ENCODE data around the gene ZEB1. TPM values are rescaled to one million over a fixed set of nuclear protein-coding genes. Genes with fewer than 3 reads are reported as not detected.

Gene ZEB1
- polyA plus RNA-seq, 1 experiment: 154 TPM

GRCh38 chr10:31320550-31321211, 1.7 kb downstream of the ZEB1 start:
- TF ChIP-seq, protein P1, sequence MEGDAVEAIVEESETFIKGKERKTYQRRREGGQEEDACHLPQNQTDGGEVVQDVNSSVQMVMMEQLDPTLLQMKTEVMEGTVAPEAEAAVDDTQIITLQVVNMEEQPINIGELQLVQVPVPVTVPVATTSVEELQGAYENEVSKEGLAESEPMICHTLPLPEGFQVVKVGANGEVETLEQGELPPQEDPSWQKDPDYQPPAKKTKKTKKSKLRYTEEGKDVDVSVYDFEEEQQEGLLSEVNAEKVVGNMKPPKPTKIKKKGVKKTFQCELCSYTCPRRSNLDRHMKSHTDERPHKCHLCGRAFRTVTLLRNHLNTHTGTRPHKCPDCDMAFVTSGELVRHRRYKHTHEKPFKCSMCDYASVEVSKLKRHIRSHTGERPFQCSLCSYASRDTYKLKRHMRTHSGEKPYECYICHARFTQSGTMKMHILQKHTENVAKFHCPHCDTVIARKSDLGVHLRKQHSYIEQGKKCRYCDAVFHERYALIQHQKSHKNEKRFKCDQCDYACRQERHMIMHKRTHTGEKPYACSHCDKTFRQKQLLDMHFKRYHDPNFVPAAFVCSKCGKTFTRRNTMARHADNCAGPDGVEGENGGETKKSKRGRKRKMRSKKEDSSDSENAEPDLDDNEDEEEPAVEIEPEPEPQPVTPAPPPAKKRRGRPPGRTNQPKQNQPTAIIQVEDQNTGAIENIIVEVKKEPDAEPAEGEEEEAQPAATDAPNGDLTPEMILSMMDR (IDR thresholded peaks at IDR 0.05; ENCODE audit: low read depth, low read length): no peak
- CTCF ChIA-PET: interaction anchor here (0.6 to 0.7 kb wide), 2 partner anchors 141 to 289 kb away, joined by 3 to 5 read pairs; no protein-coding TSS in a partner anchor
- peak overlapping the region; percentile 89 for H3K27ac ChIP-seq (ENCODE audit: low read depth, low read length)
- POLR2A ChIA-PET: interaction anchor here (0.6 to 1.3 kb wide), 5 partner anchors 59 to 653 kb away, joined by 3 to 9 read pairs (median 3); partner anchors contain the start of gene ZNF438
- no peaks in the 10 kb centered on the region; the same call in 1 of the 2 replicates for H3K9me3 ChIP-seq (ENCODE audit: control insufficient read depth, insufficient read depth, low read length)
- H3K27me3 ChIP-seq (ENCODE audit: control insufficient read depth, insufficient read depth, low read length): no peaks in the 10 kb centered on the region
- no peak for DNase-seq (ENCODE audit: low read depth, low spot score)
- peak overlapping the region; percentile 88 for H3K4me3 ChIP-seq (ENCODE audit: low read depth, low read length)

DNA sequence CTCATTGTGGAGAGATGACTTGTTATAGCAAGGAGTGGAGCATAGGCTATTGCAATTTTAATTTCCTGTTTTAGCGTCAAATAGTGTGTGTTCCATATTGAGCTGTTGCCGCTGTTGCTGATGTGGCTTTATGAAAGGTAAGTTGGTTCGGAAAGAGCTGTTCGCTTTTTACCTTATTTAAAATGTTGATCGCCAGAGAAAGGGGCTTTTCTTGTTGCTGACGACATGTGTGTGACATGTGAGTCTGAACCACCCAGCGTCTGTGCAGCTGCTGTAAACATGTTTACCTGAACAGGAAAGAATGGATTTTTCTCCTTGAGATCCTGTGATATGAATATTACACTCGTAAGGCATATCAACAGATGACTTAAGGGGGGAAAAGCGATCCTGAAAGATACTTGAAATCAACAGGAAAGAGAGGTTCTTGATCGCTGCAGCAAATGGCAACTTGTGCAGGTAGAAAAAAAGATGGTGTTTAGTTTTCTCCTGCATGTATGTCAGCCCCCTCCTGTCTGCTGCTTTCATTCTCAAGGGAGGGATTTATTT, 2.5 kb downstream of the ZEB1 start:
- DNase-seq (ENCODE audit: low read depth, low spot score): no peak
- Histone ChIP-seq H3K27me3 (ENCODE audit: control insufficient read depth, insufficient read depth, low read length) (no peaks in the 10 kb centered on the region), H3K27ac (ENCODE audit: low read depth, low read length) (peak overlapping the region; percentile 49), H3K4me3 (ENCODE audit: low read depth, low read length) (peak overlapping the region; percentile 88), H3K9me3 (ENCODE audit: control insufficient read depth, insufficient read depth, low read length) (no peaks in the 10 kb centered on the region; the same call in 1 of the 2 replicates)
- CTCF ChIA-PET: interaction anchor here (0.6 to 0.7 kb wide), 2 partner anchors 140 to 289 kb away, joined by 3 to 5 read pairs; no protein-coding TSS in a partner anchor
- TF ChIP-seq, protein P1 (IDR thresholded peaks at IDR 0.05; ENCODE audit: low read depth, low read length): no peak
- POLR2A ChIA-PET: interaction anchor here (0.6 to 0.9 kb wide), 4 partner anchors 187 to 652 kb away, joined by 3 to 9 read pairs (median 3); partner anchors contain the start of gene ZNF438

DNA sequence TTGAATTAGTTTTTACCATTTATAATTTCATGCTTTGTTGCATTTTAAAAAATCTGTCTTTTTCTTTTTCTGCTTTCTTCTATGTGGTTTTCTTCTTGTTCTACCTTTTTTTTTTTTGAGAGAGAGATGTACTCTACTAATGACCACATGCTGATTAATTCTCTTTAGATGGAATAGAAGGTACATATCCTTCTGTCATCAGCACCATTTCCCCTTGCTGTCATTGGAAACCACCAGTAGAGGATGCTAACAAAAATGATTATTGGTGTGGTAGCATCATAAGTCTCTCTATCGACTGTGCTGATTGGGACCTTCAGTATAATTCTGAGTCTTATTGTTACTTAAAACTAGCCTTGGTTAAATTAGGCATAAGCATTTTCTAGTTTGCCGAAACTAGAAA, 3.6 kb downstream of the ZEB1 start:
- POLR2A ChIA-PET: no interaction called here
- H3K27me3 ChIP-seq (ENCODE audit: control insufficient read depth, insufficient read depth, low read length): no peaks in the 10 kb centered on the region
- H3K27ac ChIP-seq (ENCODE audit: low read depth, low read length): no peak overlapping the region
- TF ChIP-seq, protein P1 (IDR thresholded peaks at IDR 0.05; ENCODE audit: low read depth, low read length): peak; percentile 48
- no peak for DNase-seq (ENCODE audit: low read depth, low spot score)
- H3K9me3 ChIP-seq (ENCODE audit: control insufficient read depth, insufficient read depth, low read length): no peaks in the 10 kb centered on the region; the same call in 1 of the 2 replicates
- peak overlapping the region; percentile 88 for H3K4me3 ChIP-seq (ENCODE audit: low read depth, low read length)
- CTCF ChIA-PET: no interaction called here

GRCh38 chr10:31340343-31340742, 21.3 kb downstream of the ZEB1 start:
- DNase-seq (ENCODE audit: low read depth, low spot score): no peak
- H3K9me3 ChIP-seq (ENCODE audit: control insufficient read depth, insufficient read depth, low read length): no peaks in the 10 kb centered on the region
- CTCF ChIA-PET: no interaction called here
- H3K27me3 ChIP-seq (ENCODE audit: control insufficient read depth, insufficient read depth, low read length): no peaks in the 10 kb centered on the region
- POLR2A ChIA-PET: no interaction called here
- TF ChIP-seq, protein P1 (IDR thresholded peaks at IDR 0.05; ENCODE audit: low read depth, low read length): no peak
- H3K4me3 ChIP-seq (ENCODE audit: low read depth, low read length): no peak overlapping the region
- H3K27ac ChIP-seq (ENCODE audit: low read depth, low read length): no peak overlapping the region

GRCh38 chr10:31341552-31341951, 22.5 kb downstream of the ZEB1 start:
- H3K27me3 ChIP-seq (ENCODE audit: control insufficient read depth, insufficient read depth, low read length): no peaks in the 10 kb centered on the region
- no peaks in the 10 kb centered on the region for H3K9me3 ChIP-seq (ENCODE audit: control insufficient read depth, insufficient read depth, low read length)
- CTCF ChIA-PET: no interaction called here
- DNase-seq (ENCODE audit: low read depth, low spot score): no peak
- POLR2A ChIA-PET: no interaction called here
- H3K27ac ChIP-seq (ENCODE audit: low read depth, low read length): no peak overlapping the region
- H3K4me3 ChIP-seq (ENCODE audit: low read depth, low read length): no peak overlapping the region
- TF ChIP-seq, protein P1 (IDR thresholded peaks at IDR 0.05; ENCODE audit: low read depth, low read length): no peak
